GM21360 (cell line): ENCODE data around the gene ANKRD17.
"Not testable (repeated sequence)": the region's sequence is repeated elsewhere in the genome, so short reads cannot be mapped to it uniquely, and the experiment has no call there.

Experiments
- ATAC-seq: cut with Tn5 transposase; IDR thresholded peaks from one replicate; pipeline ENCODE4 v1.9.1; 2021; ENCODE audit warnings: mild to moderate bottlenecking, moderate library complexity; ENCODE audit not compliant: unreplicated experiment

ANKRD17 gene

DNA sequence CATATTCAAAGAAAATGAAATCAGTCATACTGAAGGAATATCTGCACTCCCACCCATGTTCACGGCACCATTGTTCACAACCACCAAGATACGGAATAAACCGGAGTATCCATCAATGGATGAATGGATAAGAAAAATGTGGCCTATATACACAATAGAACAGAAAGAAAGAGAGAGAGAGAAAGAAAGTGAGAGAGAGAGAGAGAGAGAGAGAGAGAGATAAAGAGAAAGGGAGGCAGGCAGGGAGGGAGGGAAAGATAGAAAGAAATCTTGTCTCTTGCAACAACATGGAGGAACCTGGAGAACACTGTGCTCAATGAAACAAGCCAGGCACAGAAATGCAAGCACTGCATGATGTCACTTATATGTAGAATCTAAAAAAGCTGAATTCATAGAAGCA, 52.4 kb downstream of the ANKRD17 start:
- ATAC-seq = no peak

GRCh38 chr4:73205482-73205881, 53.1 kb downstream of the ANKRD17 start:
- no peak for ATAC-seq

DNA sequence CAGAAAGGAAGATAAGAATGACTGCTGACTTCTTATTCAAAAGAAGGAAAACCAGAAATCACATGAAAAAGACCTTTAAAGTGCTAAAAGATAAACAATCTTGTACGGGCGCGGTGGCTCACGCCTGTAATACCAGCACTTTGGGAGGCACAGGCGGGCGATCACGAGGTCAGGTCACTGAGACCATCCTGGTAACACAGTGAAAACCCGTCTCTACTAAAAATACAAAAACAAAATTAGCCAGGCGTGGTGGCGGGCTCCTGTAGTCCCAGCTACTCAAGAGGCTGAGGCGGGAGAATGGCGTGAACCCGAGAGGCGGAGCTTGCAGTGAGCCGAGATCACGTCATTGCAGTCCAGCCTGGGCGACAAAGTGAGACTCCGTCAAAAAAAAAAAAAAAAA, 54.6 kb downstream of the ANKRD17 start:
- ATAC-seq = not testable (repeated sequence)

GRCh38 chr4:73197220-73197619, 61.4 kb downstream of the ANKRD17 start:
- no peak for ATAC-seq

- ATAC-seq = no peak
Measured at GRCh38 chr4:73194064-73194463, 64.5 kb downstream of the ANKRD17 start.

- peak; percentile 23 for ATAC-seq
Measured at GRCh38 chr4:73193659-73194058, 64.9 kb downstream of the ANKRD17 start.

GRCh38 chr4:73193155-73193554, 65.4 kb downstream of the ANKRD17 start:
- ATAC-seq = peak; percentile 59

GRCh38 chr4:73189274-73189810, 69.3 kb downstream of the ANKRD17 start:
- no peak for ATAC-seq

DNA sequence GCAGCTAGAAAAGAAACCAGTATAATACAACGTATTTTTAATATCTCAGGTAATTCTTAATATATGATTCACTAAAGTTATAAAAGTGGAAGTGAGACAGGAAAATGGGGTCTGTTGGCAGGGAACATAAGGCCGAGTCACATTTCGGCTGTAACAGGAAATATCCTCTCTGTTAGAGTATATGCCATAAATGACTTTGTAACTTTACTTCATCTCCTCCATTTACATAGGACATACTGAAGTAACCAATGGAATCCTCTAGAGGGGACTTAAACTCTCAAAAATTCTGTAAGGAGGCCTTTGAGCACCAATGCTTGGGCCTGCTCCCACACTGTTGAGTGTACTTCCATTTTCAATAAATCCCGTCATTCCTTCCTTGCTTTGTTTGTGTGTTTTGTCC, 71.3 kb downstream of the ANKRD17 start:
- ATAC-seq = peak; percentile 69

GRCh38 chr4:73185903-73186302, 72.7 kb downstream of the ANKRD17 start:
- ATAC-seq = no peak

GRCh38 chr4:73181231-73181630, 77.4 kb downstream of the ANKRD17 start:
- ATAC-seq = no peak

- no peak for ATAC-seq
Measured at GRCh38 chr4:73178389-73178788, 80.2 kb downstream of the ANKRD17 start.

- no peak for ATAC-seq
Measured at GRCh38 chr4:73172161-73172560, 86.4 kb downstream of the ANKRD17 start.

DNA sequence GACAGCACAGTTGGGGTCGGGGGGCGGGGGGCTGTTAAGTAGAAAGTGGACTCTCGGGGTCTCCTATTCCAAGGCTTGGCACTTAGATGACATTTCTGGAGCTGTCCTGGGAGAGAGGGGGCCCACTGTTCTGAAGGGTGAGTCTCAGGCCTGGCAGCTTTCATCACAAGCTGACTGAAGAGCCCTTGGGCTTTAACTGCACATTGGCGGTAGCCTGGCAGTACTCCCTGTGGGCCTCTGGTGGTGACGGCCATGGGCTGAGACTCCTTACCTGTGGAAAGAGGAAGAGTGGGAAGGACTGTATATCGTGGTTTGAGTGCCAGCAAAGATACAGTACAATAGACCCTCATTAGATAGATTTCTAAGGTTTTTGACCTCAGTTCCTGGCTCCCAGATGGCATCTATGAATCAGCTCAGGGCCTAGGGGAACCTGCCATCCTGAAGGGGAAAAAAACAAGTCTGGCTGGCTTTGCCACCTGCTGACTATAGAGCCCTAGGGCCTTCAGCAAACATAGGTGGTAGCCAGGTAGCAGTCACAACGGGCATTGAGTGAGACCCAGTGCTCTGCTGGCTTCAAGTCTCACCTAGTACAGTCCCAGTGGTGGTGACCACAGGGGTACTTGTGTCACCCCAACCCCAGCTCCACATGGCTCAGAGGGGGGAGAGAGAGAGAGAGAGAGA, 87.9 kb downstream of the ANKRD17 start:
- no peak for ATAC-seq

- ATAC-seq = no peak
Measured at GRCh38 chr4:73166212-73166611, 92.4 kb downstream of the ANKRD17 start.

- no peak for ATAC-seq
Measured at GRCh38 chr4:73161527-73162185, 96.9 kb downstream of the ANKRD17 start.

DNA sequence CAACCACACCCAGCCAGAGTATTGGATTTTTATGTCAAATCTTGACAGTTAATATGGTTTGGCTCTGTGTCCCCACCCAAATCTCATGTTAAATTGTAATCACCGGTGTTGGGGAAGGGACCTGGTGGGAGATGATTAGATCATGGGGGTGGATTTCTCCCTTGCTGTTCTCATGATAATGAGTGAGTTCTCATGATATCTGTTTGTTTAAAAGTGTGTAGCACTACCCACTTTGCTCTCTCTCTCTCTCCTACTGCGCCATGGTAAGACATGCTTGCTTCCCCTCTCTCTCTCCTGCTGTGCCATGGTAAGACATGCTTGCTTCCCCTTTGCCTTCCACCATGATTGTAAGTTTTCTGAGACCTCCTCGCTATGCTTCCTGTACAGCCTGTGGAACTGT, 102.2 kb downstream of the ANKRD17 start:
- no peak for ATAC-seq

DNA sequence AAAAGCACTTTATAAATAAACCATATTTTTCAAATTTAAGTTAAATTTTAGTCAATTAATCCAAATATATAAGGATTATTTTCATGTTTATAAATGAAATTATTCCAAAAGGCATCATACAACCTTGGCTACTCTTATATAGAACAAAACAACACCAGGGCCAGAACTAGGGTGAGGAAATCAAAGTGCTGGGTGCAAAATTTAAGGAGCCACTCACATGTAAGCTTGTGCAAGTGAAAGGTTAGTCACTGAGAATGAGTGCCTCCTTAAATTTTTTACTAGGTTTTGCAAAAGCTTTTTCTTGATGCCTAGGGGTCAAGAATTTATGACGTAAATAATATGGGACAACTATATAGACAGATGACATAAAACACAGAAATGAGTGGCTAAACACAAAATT, 105.7 kb downstream of the ANKRD17 start:
- ATAC-seq = no peak

GRCh38 chr4:73142995-73143547, 115.5 kb downstream of the ANKRD17 start:
- ATAC-seq = no peak

GRCh38 chr4:73139991-73140390, 118.6 kb downstream of the ANKRD17 start:
- ATAC-seq = no peak

- ATAC-seq = no peak
Measured at GRCh38 chr4:73139245-73139644, 119.4 kb downstream of the ANKRD17 start.

- no peak for ATAC-seq
Measured at GRCh38 chr4:73137121-73137520, 121.5 kb downstream of the ANKRD17 start.
